ENCODE results near the gene UBD.
A peak's percentile ranks its signal among the peaks of the same experiment; 100 is the strongest.

Gene UBD

DNA sequence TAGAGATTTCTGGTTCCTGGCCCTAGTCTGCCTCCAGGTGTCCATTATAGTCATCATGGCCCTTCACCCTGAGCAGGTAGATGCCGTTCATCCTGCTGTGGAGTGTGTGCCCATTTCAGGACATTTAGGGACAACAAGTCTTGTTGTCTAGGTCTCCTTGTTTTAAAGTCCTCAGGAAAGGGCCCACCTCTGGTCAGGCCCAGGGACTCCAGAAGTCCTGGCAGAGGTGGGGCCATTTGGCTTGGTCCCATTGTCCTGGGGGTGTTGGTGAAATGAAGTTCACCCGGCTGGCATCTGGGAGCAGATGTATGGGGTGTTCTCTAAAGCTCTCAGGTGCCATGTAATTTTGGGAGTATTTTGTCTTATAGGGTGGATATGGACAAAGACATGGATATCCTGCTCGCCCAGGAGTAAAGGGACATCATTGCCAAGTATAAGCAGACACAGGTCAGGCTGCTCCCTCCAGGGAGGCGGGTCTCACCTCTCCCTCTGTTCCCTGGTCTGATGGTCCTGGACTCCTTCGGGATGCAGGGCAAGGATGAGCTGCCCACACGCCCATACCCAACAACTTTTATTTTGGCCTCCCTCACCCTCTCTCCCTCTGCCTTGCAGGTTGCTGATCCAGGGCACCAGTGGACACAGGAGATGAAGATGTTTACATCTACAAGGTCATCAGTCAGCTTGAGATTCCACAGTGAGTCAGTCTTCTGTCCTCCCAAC is 40.1 kb downstream of the UBD start:
- DNase-seq = no peak

DNA sequence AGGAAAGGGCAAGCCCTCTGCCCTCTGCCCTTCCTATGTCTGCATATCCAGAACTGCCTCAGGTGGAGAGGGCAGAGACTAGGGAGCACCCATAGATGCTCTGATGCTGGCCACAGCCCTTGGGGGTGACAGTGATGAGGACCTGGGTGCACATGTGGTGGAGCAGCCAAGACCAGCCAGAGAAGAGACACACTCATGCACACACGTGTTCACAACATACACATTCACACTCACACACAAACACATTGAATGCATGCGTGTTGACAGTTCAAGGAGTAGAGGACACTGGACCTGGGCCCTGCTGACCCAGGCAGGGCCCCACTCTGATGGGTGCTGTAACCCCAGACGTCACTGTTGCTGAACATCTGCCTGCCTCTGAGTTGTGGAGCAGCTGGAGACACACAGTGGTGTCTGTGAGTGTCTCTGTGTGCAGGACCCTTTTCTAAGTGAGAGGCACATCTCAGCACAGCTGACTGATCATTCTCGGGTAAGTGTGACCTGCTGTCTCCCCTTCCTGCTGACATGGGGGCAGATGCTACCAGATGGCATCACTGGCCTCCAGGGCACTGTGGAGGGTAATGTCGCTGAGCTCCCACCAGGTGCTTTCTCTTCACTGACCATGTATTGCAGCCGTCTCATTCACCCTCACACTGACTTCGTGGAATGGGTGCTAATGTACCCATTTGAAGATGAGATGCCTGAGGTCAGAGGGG is 41.6 kb downstream of the UBD start:
- DNase-seq = no peak

DNA sequence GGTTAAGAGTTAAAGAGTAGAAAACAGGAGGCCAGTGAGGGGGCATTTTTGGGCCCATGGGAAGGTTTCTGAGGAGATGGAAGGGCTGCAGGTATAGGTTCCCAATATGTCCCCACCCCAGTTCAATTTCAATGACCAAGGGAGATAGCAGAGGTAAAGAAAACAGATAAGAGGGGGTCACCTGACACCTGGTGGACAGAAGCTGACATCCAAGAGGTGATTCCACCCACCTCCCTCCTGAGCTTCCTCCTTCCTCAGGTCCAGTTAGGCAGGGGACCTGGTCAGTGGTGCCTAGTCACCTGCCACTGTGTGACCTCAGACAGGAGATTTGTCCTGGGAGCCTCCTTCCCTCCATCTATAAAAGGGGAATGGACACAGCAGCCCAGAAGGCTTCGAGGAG is 42.3 kb downstream of the UBD start:
- no peak for DNase-seq

DNA sequence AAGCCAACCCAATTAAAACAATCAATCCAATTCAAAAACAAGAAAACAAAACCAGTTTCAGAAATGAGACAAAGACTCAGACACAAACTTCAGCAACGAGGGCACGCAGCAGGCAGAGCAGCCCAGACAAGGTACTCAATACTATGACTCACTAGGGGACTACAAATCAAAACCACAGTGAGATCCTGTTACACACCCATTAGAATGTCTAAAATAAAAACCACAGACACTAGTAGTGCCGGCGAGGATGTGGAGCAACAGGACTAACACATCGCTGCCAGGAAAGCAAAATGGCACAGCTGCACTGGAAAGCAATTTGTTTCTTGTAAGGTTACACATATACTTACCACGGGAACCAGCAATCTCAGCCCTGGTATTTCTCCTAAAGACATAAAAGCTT is 43.4 kb downstream of the UBD start:
- DNase-seq = peak; percentile 17

GRCh38 chr6:29510746-29511300 is 48.7 kb downstream of the UBD start:
- DNase-seq = no peak

GRCh38 chr6:29510202-29510601 is 49.3 kb downstream of the UBD start:
- no peak for DNase-seq

GRCh38 chr6:29509711-29510110 is 49.8 kb downstream of the UBD start:
- DNase-seq = no peak

- no peak for DNase-seq
These were observed 50.3 kb downstream of the UBD start for GRCh38 chr6:29509239-29509638.

GRCh38 chr6:29507319-29507718 is 52.2 kb downstream of the UBD start:
- no peak for DNase-seq

GRCh38 chr6:29506446-29507067 is 53.0 kb downstream of the UBD start:
- no peak for DNase-seq

GRCh38 chr6:29505808-29506207 is 53.7 kb downstream of the UBD start:
- no peak for DNase-seq

Measured in stimulated activated naive CD4-positive, alpha-beta T cell treated with Interleukin-2 at 50 U/mL for 16 hours (primary cell).